HL-60 (cell line): Measurements from ENCODE around the gene COMMD1.

Experiments used
- DNase-seq, 2 experiments: peaks; one replicate each; pipeline ENCODE4 v3.0.0-alpha.2; 2010 to 2020; ENCODE audit warnings: low read depth in 1 of 2, low spot score in 1 of 2
- H3K27ac ChIP-seq: fragments of 250-450 bp; sonication (Bioruptor Pico); replicated peaks from 2 replicates; pipeline ENCODE4 v1.5.1; 2020; ENCODE audit warnings: mild to moderate bottlenecking, moderate library complexity
- H3K27me3 ChIP-seq: fragments of 250-450 bp; sonication (Bioruptor Pico); 2 replicates; pipeline ENCODE4 v1.5.1; 2021; ENCODE audit warnings: mild to moderate bottlenecking, moderate library complexity; ENCODE audit not compliant: insufficient read depth, poor library complexity, severe bottlenecking
- H3K4me3 ChIP-seq: replicated peaks from 2 replicates; pipeline ENCODE4 v1.5.1; 2011; ENCODE audit warnings: mild to moderate bottlenecking, control low read depth, low read length; ENCODE audit not compliant: insufficient read depth
- CTCF ChIP-seq: IDR thresholded peaks from one replicate; pipeline ENCODE4 v1.5.1; 2011; ENCODE audit warnings: low read length, control low read depth, inconsistent platforms; ENCODE audit not compliant: insufficient read depth
- GABPA ChIP-seq: IDR thresholded peaks from 2 replicates; pipeline ENCODE4 v1.6.1; 2012; ENCODE audit warnings: low read depth
- POLR2AphosphoS5 ChIP-seq: IDR thresholded peaks from 2 replicates; pipeline ENCODE4 v1.6.1; 2012; ENCODE audit warnings: low read depth
- REST ChIP-seq: IDR thresholded peaks from 2 replicates; pipeline ENCODE4 v1.6.1; 2012; ENCODE audit warnings: low read depth; ENCODE audit not compliant: insufficient replicate concordance
- SPI1 ChIP-seq: IDR thresholded peaks from 2 replicates; pipeline ENCODE4 v1.6.1; 2012; ENCODE audit warnings: low read depth, mild to moderate bottlenecking, borderline replicate concordance

Gene COMMD1

DNA sequence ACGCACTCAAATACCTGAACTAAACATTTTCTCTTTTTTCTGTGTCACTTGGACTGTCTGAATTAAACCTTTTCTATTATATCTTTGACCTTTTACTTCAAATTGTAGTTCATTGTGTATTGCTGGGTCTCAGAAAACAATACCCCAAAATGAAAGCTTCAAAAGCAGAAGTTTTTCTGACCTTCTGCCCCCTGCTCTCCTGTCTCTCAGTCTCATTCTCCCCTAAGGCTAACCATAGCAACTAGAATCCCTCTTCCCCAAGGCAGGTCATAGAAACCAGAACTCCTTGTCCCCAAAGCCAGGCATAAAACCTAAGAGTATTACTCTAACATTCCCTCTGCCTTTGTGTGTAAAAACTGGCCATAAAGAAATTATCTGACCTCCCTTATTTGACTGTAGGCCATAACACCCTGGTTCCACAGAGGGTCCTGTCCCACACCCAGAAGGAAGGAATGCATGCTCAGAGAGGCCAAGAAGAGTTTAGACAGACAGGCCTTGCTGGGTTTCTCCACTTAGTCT, 197.0 kb downstream of the COMMD1 start:
- H3K27me3 ChIP-seq, result no peaks in the 10 kb centered on the region
- H3K27ac ChIP-seq, result no peak overlapping the region
- DNase-seq, result no peak
- no peak for TF ChIP-seq REST
- no peak overlapping the region for H3K4me3 ChIP-seq

DNA sequence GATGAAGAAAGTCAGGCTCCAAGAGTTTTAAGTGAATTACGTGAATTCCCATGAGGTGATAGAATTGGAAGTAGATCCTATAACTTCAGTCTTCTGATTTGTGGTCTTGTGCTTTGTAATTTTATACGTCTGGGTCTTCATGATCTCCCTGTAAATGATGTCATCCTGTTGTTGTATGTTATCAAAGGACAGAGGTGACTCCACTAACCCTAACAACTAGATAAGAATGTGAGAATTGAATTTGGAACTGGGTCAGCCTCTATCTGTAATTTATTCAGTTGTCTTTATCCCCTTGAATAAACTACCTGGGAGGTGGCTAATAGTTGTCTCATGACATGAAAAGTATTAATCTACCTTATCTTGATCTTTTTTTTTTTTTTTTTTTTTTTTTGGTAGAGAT, 204.1 kb downstream of the COMMD1 start:
- Histone ChIP-seq H3K27me3 (no peaks in the 10 kb centered on the region), H3K27ac (no peak overlapping the region), H3K4me3 (no peak overlapping the region)
- DNase-seq, result no peak
- no peak for TF ChIP-seq CTCF
- TF ChIP-seq GABPA, result no peak
- no peak for TF ChIP-seq REST
- no peak for TF ChIP-seq POLR2AphosphoS5
- TF ChIP-seq SPI1, result no peak

GRCh38 chr2:62110415-62111025, 205.0 kb downstream of the COMMD1 start:
- no peak overlapping the region for H3K4me3 ChIP-seq
- TF ChIP-seq SPI1, result no peak
- TF ChIP-seq CTCF, result no peak
- no peak for TF ChIP-seq GABPA
- no peak for TF ChIP-seq REST
- TF ChIP-seq POLR2AphosphoS5, result no peak
- no peaks in the 10 kb centered on the region for H3K27me3 ChIP-seq
- DNase-seq, result no peak
- H3K27ac ChIP-seq, result no peak overlapping the region
